ENCODE measurements around the gene NEURL1. TPM values are rescaled to one million over a fixed set of nuclear protein-coding genes. Genes with fewer than 3 reads are reported as not detected.

The NEURL1 gene
- total RNA-seq, 1 donor from 2014 or later: 0.05 TPM

- no peaks in the 10 kb centered on the region for H3K27me3 Mint-ChIP-seq (ENCODE audit: low read depth)
Observed at GRCh38 chr10:103598654-103599115, 105.2 kb downstream of the NEURL1 start.

DNA sequence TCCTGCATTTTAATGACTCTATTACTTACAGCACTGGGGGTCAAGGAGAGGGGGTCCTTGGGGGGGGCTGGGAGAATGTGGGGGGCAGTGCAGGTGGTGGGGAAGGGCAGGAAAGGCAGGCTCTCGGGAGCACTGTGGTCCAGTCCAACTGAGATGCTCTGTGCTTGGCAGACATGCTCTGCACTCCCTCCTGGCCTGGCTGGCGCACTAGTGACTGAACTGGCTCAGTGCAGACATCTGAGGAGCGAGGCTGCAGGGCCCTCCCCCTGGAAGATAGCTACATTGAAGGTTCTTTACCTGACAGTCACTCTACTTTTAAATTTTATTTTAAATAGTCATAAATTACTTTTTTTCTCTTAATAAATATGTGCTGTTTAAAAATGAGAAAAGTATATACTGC lies 105.7 kb downstream of the NEURL1 start:
- DNase-seq (ENCODE audit: low spot score): no peak
- Mint-ChIP-seq H3K4me3 (ENCODE audit: unreplicated experiment) (no peak overlapping the region), H3K4me1 (ENCODE audit: low read depth) (peaks cover 9% of the 10 kb centered on the region), H3K9me3 (ENCODE audit: low read depth) (no peaks in the 10 kb centered on the region), H3K27ac (ENCODE audit: unreplicated experiment) (peak overlapping the region; percentile 60), H3K36me3 (ENCODE audit: low read depth) (peaks cover 10% of the 10 kb centered on the region), H3K27me3 (ENCODE audit: low read depth) (no peaks in the 10 kb centered on the region)
- TF ChIP-seq, protein P1, sequence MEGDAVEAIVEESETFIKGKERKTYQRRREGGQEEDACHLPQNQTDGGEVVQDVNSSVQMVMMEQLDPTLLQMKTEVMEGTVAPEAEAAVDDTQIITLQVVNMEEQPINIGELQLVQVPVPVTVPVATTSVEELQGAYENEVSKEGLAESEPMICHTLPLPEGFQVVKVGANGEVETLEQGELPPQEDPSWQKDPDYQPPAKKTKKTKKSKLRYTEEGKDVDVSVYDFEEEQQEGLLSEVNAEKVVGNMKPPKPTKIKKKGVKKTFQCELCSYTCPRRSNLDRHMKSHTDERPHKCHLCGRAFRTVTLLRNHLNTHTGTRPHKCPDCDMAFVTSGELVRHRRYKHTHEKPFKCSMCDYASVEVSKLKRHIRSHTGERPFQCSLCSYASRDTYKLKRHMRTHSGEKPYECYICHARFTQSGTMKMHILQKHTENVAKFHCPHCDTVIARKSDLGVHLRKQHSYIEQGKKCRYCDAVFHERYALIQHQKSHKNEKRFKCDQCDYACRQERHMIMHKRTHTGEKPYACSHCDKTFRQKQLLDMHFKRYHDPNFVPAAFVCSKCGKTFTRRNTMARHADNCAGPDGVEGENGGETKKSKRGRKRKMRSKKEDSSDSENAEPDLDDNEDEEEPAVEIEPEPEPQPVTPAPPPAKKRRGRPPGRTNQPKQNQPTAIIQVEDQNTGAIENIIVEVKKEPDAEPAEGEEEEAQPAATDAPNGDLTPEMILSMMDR (IDR thresholded peaks at IDR 0.05): no peak

More at GRCh38 chr10:103598654-103599115, 105.2 kb downstream of the NEURL1 start:
- DNase-seq (ENCODE audit: low spot score): no peak
- Mint-ChIP-seq H3K9me3 (ENCODE audit: low read depth) (no peaks in the 10 kb centered on the region), H3K27ac (ENCODE audit: unreplicated experiment) (peak overlapping the region; percentile 60), H3K36me3 (ENCODE audit: low read depth) (peaks cover 10% of the 10 kb centered on the region), H3K4me3 (ENCODE audit: unreplicated experiment) (no peak overlapping the region), H3K4me1 (ENCODE audit: low read depth) (peaks cover 9% of the 10 kb centered on the region)
- TF ChIP-seq, protein P1 (IDR thresholded peaks at IDR 0.05): peak; percentile 90

DNA sequence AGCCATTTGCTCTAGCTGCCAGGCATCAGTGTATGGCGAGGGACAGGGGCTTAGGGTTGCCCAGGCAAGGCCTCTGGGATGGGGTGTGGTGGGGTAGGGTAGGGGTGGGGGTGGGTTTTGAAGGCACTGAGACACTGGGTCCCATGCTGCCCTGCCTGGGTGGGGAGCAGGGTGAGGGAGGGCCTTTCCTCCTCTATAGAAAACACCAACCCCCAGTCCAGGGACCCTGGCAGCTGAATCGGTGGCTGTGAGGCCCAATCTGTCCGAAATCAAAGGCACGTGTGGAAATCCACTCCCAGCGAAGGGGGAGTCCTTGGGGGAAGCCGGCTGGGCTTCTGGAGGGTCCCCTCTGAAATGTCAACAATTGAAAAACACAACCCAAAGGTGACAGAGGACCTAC lies 106.4 kb downstream of the NEURL1 start:
- H3K4me3 Mint-ChIP-seq (ENCODE audit: unreplicated experiment): no peak overlapping the region
- H3K36me3 Mint-ChIP-seq (ENCODE audit: low read depth): peaks cover 10% of the 10 kb centered on the region
- TF ChIP-seq, protein P1 (IDR thresholded peaks at IDR 0.05): no peak
- no peaks in the 10 kb centered on the region for H3K9me3 Mint-ChIP-seq (ENCODE audit: low read depth)
- peaks cover 9% of the 10 kb centered on the region for H3K4me1 Mint-ChIP-seq (ENCODE audit: low read depth)
- no peak for DNase-seq (ENCODE audit: low spot score)
- no peaks in the 10 kb centered on the region for H3K27me3 Mint-ChIP-seq (ENCODE audit: low read depth)
- no peak overlapping the region for H3K27ac Mint-ChIP-seq (ENCODE audit: unreplicated experiment)

- Mint-ChIP-seq H3K27me3 (ENCODE audit: low read depth) (no peaks in the 10 kb centered on the region), H3K36me3 (ENCODE audit: low read depth) (peaks cover 10% of the 10 kb centered on the region), H3K4me1 (ENCODE audit: low read depth) (peaks cover 9% of the 10 kb centered on the region), H3K4me3 (ENCODE audit: unreplicated experiment) (no peak overlapping the region), H3K27ac (ENCODE audit: unreplicated experiment) (no peak overlapping the region), H3K9me3 (ENCODE audit: low read depth) (no peaks in the 10 kb centered on the region)
- DNase-seq (ENCODE audit: low spot score): no peak
- TF ChIP-seq, protein P1 (IDR thresholded peaks at IDR 0.05): no peak
Observed at GRCh38 chr10:103600325-103600724, 106.8 kb downstream of the NEURL1 start.

DNA sequence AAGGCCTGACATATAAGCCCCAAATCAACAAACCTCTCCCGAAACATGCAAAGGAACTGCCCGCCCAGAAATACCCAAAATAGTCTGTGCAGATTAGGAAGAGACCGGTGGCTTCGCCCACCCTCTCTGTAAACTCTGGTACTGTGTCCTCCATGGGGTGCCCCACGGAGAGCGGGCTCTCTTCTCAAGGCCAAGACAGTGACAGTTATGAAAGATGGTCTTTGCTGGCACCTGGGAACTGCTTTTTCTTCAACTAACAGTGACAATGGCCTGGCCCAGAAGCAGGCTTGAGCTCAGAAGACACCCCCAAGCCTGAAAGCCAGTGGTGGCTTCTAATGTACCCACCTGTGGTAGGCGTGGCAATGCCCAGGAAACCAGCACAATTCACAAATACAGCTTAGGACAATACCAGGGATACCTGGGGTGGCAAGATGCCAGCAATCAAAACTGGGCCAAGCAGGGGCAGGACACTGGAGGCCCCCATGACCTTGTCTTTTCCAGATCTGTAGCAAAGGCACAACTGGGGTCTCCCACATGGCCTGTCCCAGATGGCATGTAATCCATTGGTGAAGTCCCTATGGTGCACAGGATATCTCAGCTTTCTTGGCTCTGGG lies 107.6 kb downstream of the NEURL1 start:
- peaks cover 9% of the 10 kb centered on the region for H3K4me1 Mint-ChIP-seq (ENCODE audit: low read depth)
- H3K4me3 Mint-ChIP-seq (ENCODE audit: unreplicated experiment): no peak overlapping the region
- TF ChIP-seq, protein P1 (IDR thresholded peaks at IDR 0.05): no peak
- H3K27ac Mint-ChIP-seq (ENCODE audit: unreplicated experiment): no peak overlapping the region
- H3K27me3 Mint-ChIP-seq (ENCODE audit: low read depth): no peaks in the 10 kb centered on the region
- H3K9me3 Mint-ChIP-seq (ENCODE audit: low read depth): no peaks in the 10 kb centered on the region
- peaks cover 13% of the 10 kb centered on the region for H3K36me3 Mint-ChIP-seq (ENCODE audit: low read depth)
- no peak for DNase-seq (ENCODE audit: low spot score)

Data from chondrocyte (in vitro differentiated cells).